ENCODE data around the gene TEPSIN.
A peak's percentile ranks its signal among the peaks of the same experiment; 100 is the strongest.

The TEPSIN gene

DNA sequence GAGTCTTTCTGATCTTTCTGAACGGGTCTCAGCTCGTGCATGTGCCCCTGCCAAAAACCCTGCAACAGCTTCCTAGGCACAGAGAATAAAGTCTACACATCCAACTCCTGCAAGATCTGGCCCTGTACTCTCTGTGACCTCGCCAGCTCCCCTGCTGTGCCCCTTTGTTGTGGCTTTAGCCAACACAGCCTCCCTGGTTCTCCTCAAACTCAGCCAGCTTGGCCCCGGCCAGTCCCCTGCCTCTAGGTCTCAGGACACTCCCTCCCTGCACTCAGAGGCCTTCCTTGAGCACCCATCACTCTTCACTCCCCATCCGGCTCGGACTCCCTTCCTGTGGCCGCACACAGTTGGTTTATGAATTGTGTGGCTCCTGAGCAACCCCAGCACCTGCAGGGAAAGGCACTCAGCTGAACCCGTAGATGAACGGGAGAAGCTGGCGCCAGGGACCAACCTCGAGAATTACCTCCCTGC is 17.4 kb downstream of the TEPSIN start:
- H3K4me2 ChIP-seq (ENCODE audit: low read length), result peak overlapping the region; percentile 95
- TF ChIP-seq, protein P1, sequence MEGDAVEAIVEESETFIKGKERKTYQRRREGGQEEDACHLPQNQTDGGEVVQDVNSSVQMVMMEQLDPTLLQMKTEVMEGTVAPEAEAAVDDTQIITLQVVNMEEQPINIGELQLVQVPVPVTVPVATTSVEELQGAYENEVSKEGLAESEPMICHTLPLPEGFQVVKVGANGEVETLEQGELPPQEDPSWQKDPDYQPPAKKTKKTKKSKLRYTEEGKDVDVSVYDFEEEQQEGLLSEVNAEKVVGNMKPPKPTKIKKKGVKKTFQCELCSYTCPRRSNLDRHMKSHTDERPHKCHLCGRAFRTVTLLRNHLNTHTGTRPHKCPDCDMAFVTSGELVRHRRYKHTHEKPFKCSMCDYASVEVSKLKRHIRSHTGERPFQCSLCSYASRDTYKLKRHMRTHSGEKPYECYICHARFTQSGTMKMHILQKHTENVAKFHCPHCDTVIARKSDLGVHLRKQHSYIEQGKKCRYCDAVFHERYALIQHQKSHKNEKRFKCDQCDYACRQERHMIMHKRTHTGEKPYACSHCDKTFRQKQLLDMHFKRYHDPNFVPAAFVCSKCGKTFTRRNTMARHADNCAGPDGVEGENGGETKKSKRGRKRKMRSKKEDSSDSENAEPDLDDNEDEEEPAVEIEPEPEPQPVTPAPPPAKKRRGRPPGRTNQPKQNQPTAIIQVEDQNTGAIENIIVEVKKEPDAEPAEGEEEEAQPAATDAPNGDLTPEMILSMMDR (IDR thresholded peaks at IDR 0.05), result no peak
- no peak overlapping the region for H3K27ac ChIP-seq
- no peaks in the 10 kb centered on the region for H3K9me3 ChIP-seq (ENCODE audit: control insufficient read depth, low read length)
- H3K36me3 ChIP-seq (ENCODE audit: control insufficient read depth, insufficient read depth, low read length), result no peaks in the 10 kb centered on the region
- H3K4me3 ChIP-seq (ENCODE audit: low read depth, low read length), result peak overlapping the region; percentile 80
- H2AFZ ChIP-seq, result peak overlapping the region; percentile 80
- H3K27me3 ChIP-seq (ENCODE audit: control insufficient read depth, insufficient read depth, low read length), result no peaks in the 10 kb centered on the region
- H3K9ac ChIP-seq, result no peak overlapping the region
- H3K79me2 ChIP-seq, result peaks cover 11% of the 10 kb centered on the region
- peaks cover 4% of the 10 kb centered on the region for H3K4me1 ChIP-seq

DNA sequence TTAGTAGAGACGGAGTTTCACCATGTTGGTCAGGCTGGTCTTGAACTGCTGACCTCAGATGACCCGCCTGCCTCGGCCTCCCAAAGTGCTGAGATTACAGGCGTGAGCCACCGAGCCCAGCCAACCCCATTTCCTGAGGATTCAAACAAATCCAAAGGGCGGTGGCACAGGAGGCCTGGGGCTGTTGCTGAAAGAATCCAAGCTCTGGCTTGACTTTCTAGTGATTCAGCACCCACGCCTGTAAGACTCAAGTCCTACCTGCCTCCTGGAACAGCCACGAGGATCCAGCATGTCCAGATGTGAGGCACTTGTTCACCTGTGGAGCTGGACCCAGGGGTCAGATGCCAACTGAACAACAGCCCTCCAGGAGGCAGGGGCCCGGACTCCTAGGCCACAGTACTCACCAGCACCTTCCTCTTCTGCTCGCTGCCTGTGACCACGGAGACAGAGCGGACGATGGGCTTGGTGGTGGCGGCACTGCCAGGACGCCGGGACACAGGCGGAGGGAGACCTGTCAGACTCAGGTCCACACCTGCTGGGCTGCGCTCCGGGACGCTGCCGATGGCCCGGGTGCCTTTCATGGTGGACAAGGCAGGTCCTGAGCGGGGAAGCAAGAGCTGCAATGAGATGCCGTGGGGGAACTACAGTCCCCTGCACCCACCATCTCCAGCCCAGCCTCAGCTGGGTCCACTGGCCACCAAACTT is 19.2 kb downstream of the TEPSIN start:
- Histone ChIP-seq H3K27ac (no peak overlapping the region), H3K4me1 (peaks cover 4% of the 10 kb centered on the region), H3K27me3 (ENCODE audit: control insufficient read depth, insufficient read depth, low read length) (no peaks in the 10 kb centered on the region), H3K36me3 (ENCODE audit: control insufficient read depth, insufficient read depth, low read length) (no peaks in the 10 kb centered on the region), H3K4me2 (ENCODE audit: low read length) (no peak overlapping the region), H2AFZ (no peak overlapping the region), H3K9ac (no peak overlapping the region), H3K4me3 (ENCODE audit: low read depth, low read length) (no peak overlapping the region), H3K79me2 (peaks cover 11% of the 10 kb centered on the region), H3K9me3 (ENCODE audit: control insufficient read depth, low read length) (no peaks in the 10 kb centered on the region)
- TF ChIP-seq, protein P1 (IDR thresholded peaks at IDR 0.05), result no peak

DNA sequence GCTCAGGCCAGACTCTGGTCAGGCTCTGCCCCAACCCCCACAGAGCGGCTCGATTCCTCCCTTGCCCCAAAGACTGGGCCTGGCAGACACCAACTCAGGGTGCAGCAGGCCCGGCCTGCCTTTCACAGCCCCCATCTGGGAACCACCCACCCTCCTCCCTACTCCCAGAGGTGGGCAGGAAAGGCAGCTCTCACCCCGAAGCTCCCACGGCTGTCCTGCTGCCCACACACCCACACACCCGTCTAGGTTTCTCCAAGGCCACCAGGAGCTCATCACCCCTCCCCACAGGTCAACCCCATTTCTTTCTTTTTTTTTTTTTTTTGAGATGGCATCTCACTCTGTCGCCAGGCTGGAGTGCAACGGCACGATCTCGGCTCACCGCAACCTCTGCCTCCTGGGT is 19.9 kb downstream of the TEPSIN start:
- Histone ChIP-seq H3K27ac (no peak overlapping the region), H3K27me3 (ENCODE audit: control insufficient read depth, insufficient read depth, low read length) (no peaks in the 10 kb centered on the region), H3K36me3 (ENCODE audit: control insufficient read depth, insufficient read depth, low read length) (no peaks in the 10 kb centered on the region), H3K9ac (no peak overlapping the region), H3K79me2 (peaks cover 11% of the 10 kb centered on the region), H3K4me1 (peaks cover 4% of the 10 kb centered on the region), H3K4me3 (ENCODE audit: low read depth, low read length) (no peak overlapping the region), H3K9me3 (ENCODE audit: control insufficient read depth, low read length) (no peaks in the 10 kb centered on the region), H2AFZ (no peak overlapping the region), H3K4me2 (ENCODE audit: low read length) (no peak overlapping the region)
- TF ChIP-seq, protein P1 (IDR thresholded peaks at IDR 0.05), result no peak

DNA sequence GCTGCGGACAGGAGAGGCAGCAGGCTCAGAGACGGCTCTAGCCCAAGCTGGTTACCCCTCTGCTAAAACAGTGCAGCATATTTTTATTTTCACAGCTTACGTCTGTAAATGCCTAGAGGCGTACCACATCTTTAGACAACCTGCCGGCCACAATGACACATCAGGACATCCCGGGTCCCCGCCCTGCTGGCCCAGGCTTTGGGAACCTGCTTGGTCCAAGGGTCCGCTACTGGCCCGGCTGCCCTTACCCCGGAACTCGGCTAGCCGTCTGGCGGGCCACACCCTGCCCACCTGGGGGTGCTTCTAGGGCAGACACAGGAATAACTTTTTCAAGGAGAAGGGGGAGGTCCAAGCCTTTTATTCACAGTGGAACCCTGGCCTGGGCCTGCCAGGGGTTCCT is 20.4 kb downstream of the TEPSIN start:
- no peaks in the 10 kb centered on the region for H3K9me3 ChIP-seq (ENCODE audit: control insufficient read depth, low read length)
- TF ChIP-seq, protein P1 (IDR thresholded peaks at IDR 0.05), result no peak
- no peak overlapping the region for H3K27ac ChIP-seq

DNA sequence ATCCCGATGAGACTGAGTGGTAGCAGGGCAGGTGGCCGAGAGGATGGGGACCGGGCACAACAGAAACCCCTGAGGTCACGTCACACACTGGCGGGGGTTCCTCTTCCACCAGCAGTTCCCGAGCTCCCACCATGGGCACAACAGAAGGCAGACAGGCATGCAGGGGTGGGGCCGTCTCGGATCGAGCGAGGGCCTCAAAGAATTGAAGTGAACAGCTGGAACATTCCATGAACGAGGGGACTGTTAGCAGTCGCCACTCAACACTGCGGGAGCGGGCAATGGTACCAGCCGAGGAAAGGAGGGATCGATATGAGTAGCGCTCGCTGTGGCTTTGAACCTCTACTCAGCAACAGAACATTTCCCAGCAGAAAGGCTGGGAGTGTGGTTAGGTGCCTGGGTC is 21.4 kb downstream of the TEPSIN start:
- no peak overlapping the region for H3K27ac ChIP-seq
- H3K4me1 ChIP-seq, result peaks cover 4% of the 10 kb centered on the region
- no peak overlapping the region for H3K4me3 ChIP-seq (ENCODE audit: low read depth, low read length)
- H2AFZ ChIP-seq, result no peak overlapping the region
- H3K9me3 ChIP-seq (ENCODE audit: control insufficient read depth, low read length), result no peaks in the 10 kb centered on the region
- TF ChIP-seq, protein P1 (IDR thresholded peaks at IDR 0.05), result no peak
- no peak overlapping the region for H3K4me2 ChIP-seq (ENCODE audit: low read length)
- H3K79me2 ChIP-seq, result peaks cover 14% of the 10 kb centered on the region
- no peaks in the 10 kb centered on the region for H3K36me3 ChIP-seq (ENCODE audit: control insufficient read depth, insufficient read depth, low read length)
- no peak overlapping the region for H3K9ac ChIP-seq
- no peaks in the 10 kb centered on the region for H3K27me3 ChIP-seq (ENCODE audit: control insufficient read depth, insufficient read depth, low read length)

More for the DNA sequence above, 20.4 kb downstream of the TEPSIN start:
- Histone ChIP-seq H3K9ac (no peak overlapping the region), H3K4me2 (ENCODE audit: low read length) (no peak overlapping the region), H3K27me3 (ENCODE audit: control insufficient read depth, insufficient read depth, low read length) (no peaks in the 10 kb centered on the region), H3K4me1 (peaks cover 4% of the 10 kb centered on the region), H3K4me3 (ENCODE audit: low read depth, low read length) (no peak overlapping the region), H3K79me2 (peaks cover 11% of the 10 kb centered on the region), H3K36me3 (ENCODE audit: control insufficient read depth, insufficient read depth, low read length) (no peaks in the 10 kb centered on the region), H2AFZ (no peak overlapping the region)

Measured in parathyroid adenoma (tissue), 2 donors.